Measurements from ENCODE around the gene DENND4A. TPM values are rescaled to one million over a fixed set of nuclear protein-coding genes. Genes with fewer than 3 reads are reported as not detected.

Gene DENND4A
- polyA plus RNA-seq, 1 of the 3 experiments (the other 2 are of a cell fraction) = 2.5 TPM

GRCh38 chr15:65621638-65622037, 170.5 kb downstream of the DENND4A start, which contains the start of gene SLC24A1:
Gene SLC24A1, plus strand, starts transcription at chr15:65621938. Its CDS starts 2,143 bp downstream, at chr15:65624081.
- TF ChIP-seq CHD2 (IDR thresholded peaks at IDR 0.05; ENCODE audit: low read length, partially characterized antibody) (no peak), FOSL2 (IDR thresholded peaks at IDR 0.05; ENCODE audit: borderline replicate concordance, low read depth) (no peak), FOXJ3 (CRISPR knock-in tag; IDR thresholded peaks at IDR 0.05) (no peak), NFIC (IDR thresholded peaks at IDR 0.05; ENCODE audit: borderline replicate concordance) (no peak), RFX5 (IDR thresholded peaks at IDR 0.05; ENCODE audit: low read length) (no peak), FOXM1 (IDR thresholded peaks at IDR 0.05; ENCODE audit: low read depth) (no peak), REST (IDR thresholded peaks at IDR 0.05; ENCODE audit: low read depth, low read length) (no peak), USF1 (IDR thresholded peaks at IDR 0.05; ENCODE audit: borderline replicate concordance, low read depth) (no peak), SIN3A (IDR thresholded peaks at IDR 0.05; ENCODE audit: borderline replicate concordance, low read depth, low read length) (no peak), TEAD4 (IDR thresholded peaks at IDR 0.05; ENCODE audit: borderline replicate concordance, insufficient read depth) (no peak), ELF1 (IDR thresholded peaks at IDR 0.05) (no peak), MAX (IDR thresholded peaks at IDR 0.05; ENCODE audit: low read depth) (no peak), ZBTB33 (IDR thresholded peaks at IDR 0.05; ENCODE audit: borderline replicate concordance, low read depth) (no peak), TCF12 (IDR thresholded peaks at IDR 0.05) (no peak), EP300 (IDR thresholded peaks at IDR 0.05; ENCODE audit: borderline replicate concordance in 1 of 2, low read depth in 1 of 2, low read length in 1 of 2) (no peak)
- POLR2A ChIA-PET = interaction anchor here (1.0 kb wide), 1 partner anchor 10 kb away, joined by 3 read pairs; the partner anchor contains the start of gene INTS14
- H4K20me1 ChIP-seq (ENCODE audit: insufficient read depth) = no peaks in the 10 kb centered on the region
- no peak within 1 kb of the TSS for H2AFZ ChIP-seq (ENCODE audit: low read depth)
- no peak within 1 kb of the TSS for H3K4me3 ChIP-seq (ENCODE audit: low read depth in 2 of 2, low read length in 1 of 2)
- H3F3A ChIP-seq (replicated peaks; ENCODE audit: insufficient read depth) = no peaks in the 10 kb centered on the region
- DNase-seq = no peak
- no peaks in the 10 kb centered on the region for H3K9me2 ChIP-seq
- peaks cover 0 to 4% of the 10 kb centered on the region in 2 experiments; a peak in 2 of 4 replicates for H3K4me1 ChIP-seq (ENCODE audit: control insufficient read depth in 1 of 2, insufficient read depth in 2 of 2, low read depth in 1 of 2, low read length in 1 of 2)
- no peaks in the 10 kb centered on the region for H3K79me2 ChIP-seq (ENCODE audit: insufficient read depth)
- H3K9me3 ChIP-seq = no peaks in the 10 kb centered on the region
- CTCF ChIA-PET = interaction anchor here (0.7 to 3.5 kb wide), 5 partner anchors 10 to 234 kb away, joined by 3 to 19 read pairs (median 4); partner anchors contain the start of gene INTS14
- no peak within 1 kb of the TSS for H3K4me2 ChIP-seq
- H3K27ac ChIP-seq (ENCODE audit: low read depth in 2 of 2, low read length in 1 of 2) = no peak within 1 kb of the TSS
- 85% methylated on average over 6 of the region's 6 CpGs for WGBS (ENCODE audit: low lambda C conversion rate)
- H3K9ac ChIP-seq = no peak within 1 kb of the TSS
- H3K27me3 ChIP-seq (ENCODE audit: insufficient read depth) = no peaks in the 10 kb centered on the region
- H3K36me3 ChIP-seq (replicated peaks in 1 of 2; ENCODE audit: control insufficient read depth in 1 of 2, insufficient read depth in 2 of 2, low read length in 1 of 2) = peaks cover 0 to 12% of the 10 kb centered on the region in 2 experiments
